K562 (cell line): Measurements from ENCODE around the gene HTR1D.

ENCODE experiments used
- FOXP1 ChIP-seq: sonication (generic); formaldehyde crosslinking; IDR thresholded peaks from 2 replicates; pipeline ENCODE4 v1.8.0; 2022; ENCODE audit warnings: mild to moderate bottlenecking, missing genetic modification reagents
- GTF2F1 ChIP-seq: IDR thresholded peaks from 2 replicates; pipeline ENCODE4 v1.6.1; 2011; ENCODE audit warnings: low read depth, low read length, improper control_type of control experiment
- HDGF ChIP-seq: fragments of 450-650 bp; IDR thresholded peaks from 2 replicates; pipeline ENCODE4 v1.6.1; 2016
- POLR3G ChIP-seq: IDR thresholded peaks from 2 replicates; pipeline ENCODE4 v1.6.1; 2011; ENCODE audit not compliant: insufficient read length, insufficient replicate concordance; ENCODE audit errors: extremely low read depth
- SMAD3 ChIP-seq: fragments of 450-650 bp; formaldehyde crosslinking; conservative IDR thresholded peaks from 2 replicates; pipeline ENCODE4 v1.4.0; 2020; ENCODE audit warnings: mild to moderate bottlenecking
- STAG1 ChIP-seq: sonication (generic); formaldehyde crosslinking; IDR thresholded peaks from 2 replicates; pipeline ENCODE4 v1.5.0; 2020; ENCODE audit warnings: missing genetic modification reagents, borderline replicate concordance
- U2AF2 ChIP-seq: fragments of 200-400 bp; formaldehyde crosslinking; optimal IDR thresholded peaks from 2 replicates; pipeline ENCODE3; 2017; ENCODE audit warnings: low read depth, mild to moderate bottlenecking, low read length
- ZNF589 ChIP-seq: fragments of 200-800 bp; sonication (Bioruptor generic); IDR thresholded peaks from 2 replicates; pipeline ENCODE4 v1.6.1; 2016; ENCODE audit warnings: low read depth, missing genetic modification characterization, missing compliant biosample characterization
- TF ChIP-seq, protein P1 (sequence below): sonication (generic); formaldehyde crosslinking; IDR thresholded peaks from 2 replicates; pipeline ENCODE4 v1.8.0; 2023; ENCODE audit warnings: mild to moderate bottlenecking, missing genetic modification reagents
- TF ChIP-seq, protein P2 (sequence below): sonication (generic); formaldehyde crosslinking; IDR thresholded peaks from 2 replicates; pipeline ENCODE4 v1.8.1; 2023; ENCODE audit warnings: mild to moderate bottlenecking, missing genetic modification reagents
- TF ChIP-seq, protein P3 (sequence below): IDR thresholded peaks from 2 replicates; pipeline ENCODE4 v1.6.1; 2011; ENCODE audit not compliant: insufficient read length; ENCODE audit errors: extremely low read depth
- TF ChIP-seq, protein P4 (sequence below): fragments of 450-650 bp; IDR thresholded peaks from 2 replicates; pipeline ENCODE4 v1.6.1; 2016; ENCODE audit warnings: low read depth, mild to moderate bottlenecking, moderate library complexity
- TF ChIP-seq, protein P5 (sequence below), 3 experiments: IDR thresholded peaks in 2 of 3; conservative IDR thresholded peaks in 1 of 3; 2 replicates each; pipeline ENCODE4 v1.5.1; 2011 to 2012; ENCODE audit warnings: low read length in 3 of 3, mild to moderate bottlenecking in 3 of 3, control low read depth in 2 of 3, improper control_type of control experiment in 1 of 3, inconsistent platforms in 1 of 3, low read depth in 1 of 3, mixed read lengths in 1 of 3, moderate library complexity in 1 of 3; ENCODE audit not compliant: insufficient read depth in 2 of 3

DNA sequence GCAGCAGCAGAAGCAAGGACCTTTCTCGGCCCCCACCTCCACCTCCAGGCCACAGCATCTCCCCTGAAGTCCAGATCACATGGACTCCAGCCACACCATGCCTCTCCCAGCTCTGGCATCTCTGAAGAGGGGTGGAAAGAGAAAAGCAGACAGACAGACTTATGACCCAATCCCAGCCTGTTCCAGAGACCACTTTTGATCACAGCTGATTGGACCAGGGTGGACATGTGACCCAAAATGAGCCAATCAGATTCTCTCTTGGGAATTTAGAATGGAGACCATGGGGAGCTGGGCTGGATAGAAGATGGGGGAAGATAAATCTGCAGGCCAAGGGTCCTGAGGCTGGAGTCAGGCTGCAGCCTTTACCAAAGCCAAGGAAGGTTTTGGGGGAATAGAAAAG, 16.4 kb downstream of the HTR1D start:
- TF ChIP-seq, protein P1, sequence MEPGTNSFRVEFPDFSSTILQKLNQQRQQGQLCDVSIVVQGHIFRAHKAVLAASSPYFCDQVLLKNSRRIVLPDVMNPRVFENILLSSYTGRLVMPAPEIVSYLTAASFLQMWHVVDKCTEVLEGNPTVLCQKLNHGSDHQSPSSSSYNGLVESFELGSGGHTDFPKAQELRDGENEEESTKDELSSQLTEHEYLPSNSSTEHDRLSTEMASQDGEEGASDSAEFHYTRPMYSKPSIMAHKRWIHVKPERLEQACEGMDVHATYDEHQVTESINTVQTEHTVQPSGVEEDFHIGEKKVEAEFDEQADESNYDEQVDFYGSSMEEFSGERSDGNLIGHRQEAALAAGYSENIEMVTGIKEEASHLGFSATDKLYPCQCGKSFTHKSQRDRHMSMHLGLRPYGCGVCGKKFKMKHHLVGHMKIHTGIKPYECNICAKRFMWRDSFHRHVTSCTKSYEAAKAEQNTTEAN (CRISPR knock-in tag) = no peak
- TF ChIP-seq FOXP1 (CRISPR knock-in tag) = no peak
- TF ChIP-seq ZNF589 = no peak
- no peak for TF ChIP-seq HDGF
- TF ChIP-seq, protein P2, sequence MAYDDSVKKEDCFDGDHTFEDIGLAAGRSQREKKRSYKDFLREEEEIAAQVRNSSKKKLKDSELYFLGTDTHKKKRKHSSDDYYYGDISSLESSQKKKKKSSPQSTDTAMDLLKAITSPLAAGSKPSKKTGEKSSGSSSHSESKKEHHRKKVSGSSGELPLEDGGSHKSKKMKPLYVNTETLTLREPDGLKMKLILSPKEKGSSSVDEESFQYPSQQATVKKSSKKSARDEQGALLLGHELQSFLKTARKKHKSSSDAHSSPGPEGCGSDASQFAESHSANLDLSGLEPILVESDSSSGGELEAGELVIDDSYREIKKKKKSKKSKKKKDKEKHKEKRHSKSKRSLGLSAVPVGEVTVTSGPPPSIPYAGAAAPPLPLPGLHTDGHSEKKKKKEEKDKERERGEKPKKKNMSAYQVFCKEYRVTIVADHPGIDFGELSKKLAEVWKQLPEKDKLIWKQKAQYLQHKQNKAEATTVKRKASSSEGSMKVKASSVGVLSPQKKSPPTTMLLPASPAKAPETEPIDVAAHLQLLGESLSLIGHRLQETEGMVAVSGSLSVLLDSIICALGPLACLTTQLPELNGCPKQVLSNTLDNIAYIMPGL (CRISPR knock-in tag) = no peak
- TF ChIP-seq, protein P3, sequence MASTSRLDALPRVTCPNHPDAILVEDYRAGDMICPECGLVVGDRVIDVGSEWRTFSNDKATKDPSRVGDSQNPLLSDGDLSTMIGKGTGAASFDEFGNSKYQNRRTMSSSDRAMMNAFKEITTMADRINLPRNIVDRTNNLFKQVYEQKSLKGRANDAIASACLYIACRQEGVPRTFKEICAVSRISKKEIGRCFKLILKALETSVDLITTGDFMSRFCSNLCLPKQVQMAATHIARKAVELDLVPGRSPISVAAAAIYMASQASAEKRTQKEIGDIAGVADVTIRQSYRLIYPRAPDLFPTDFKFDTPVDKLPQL = no peak
- no peak for TF ChIP-seq SMAD3 (CRISPR knock-in tag)
- TF ChIP-seq, protein P4, sequence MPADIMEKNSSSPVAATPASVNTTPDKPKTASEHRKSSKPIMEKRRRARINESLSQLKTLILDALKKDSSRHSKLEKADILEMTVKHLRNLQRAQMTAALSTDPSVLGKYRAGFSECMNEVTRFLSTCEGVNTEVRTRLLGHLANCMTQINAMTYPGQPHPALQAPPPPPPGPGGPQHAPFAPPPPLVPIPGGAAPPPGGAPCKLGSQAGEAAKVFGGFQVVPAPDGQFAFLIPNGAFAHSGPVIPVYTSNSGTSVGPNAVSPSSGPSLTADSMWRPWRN = no peak
- TF ChIP-seq, protein P5, sequence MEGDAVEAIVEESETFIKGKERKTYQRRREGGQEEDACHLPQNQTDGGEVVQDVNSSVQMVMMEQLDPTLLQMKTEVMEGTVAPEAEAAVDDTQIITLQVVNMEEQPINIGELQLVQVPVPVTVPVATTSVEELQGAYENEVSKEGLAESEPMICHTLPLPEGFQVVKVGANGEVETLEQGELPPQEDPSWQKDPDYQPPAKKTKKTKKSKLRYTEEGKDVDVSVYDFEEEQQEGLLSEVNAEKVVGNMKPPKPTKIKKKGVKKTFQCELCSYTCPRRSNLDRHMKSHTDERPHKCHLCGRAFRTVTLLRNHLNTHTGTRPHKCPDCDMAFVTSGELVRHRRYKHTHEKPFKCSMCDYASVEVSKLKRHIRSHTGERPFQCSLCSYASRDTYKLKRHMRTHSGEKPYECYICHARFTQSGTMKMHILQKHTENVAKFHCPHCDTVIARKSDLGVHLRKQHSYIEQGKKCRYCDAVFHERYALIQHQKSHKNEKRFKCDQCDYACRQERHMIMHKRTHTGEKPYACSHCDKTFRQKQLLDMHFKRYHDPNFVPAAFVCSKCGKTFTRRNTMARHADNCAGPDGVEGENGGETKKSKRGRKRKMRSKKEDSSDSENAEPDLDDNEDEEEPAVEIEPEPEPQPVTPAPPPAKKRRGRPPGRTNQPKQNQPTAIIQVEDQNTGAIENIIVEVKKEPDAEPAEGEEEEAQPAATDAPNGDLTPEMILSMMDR (IDR thresholded peaks at IDR 0.05 in 2 of 3, conservative IDR thresholded peaks at IDR 0.05 in 1 of 3; ENCODE audit: insufficient read depth in 2 of 3, low read depth in 1 of 3, low read length in 3 of 3) = no peak
- no peak for TF ChIP-seq POLR3G
- no peak for TF ChIP-seq STAG1 (CRISPR knock-in tag)
- no peak for TF ChIP-seq U2AF2
- TF ChIP-seq GTF2F1 = no peak
